Pancreas (tissue), 10 donors: Measurements from ENCODE around the gene PRKCA. TPM values are rescaled to one million over a fixed set of nuclear protein-coding genes. Genes with fewer than 3 reads are reported as not detected.

Experiments used
- ATAC-seq, 4 donors: fragments of 200-7000 bp; cut with Tn5 transposase; one replicate each; pipeline versions ENCODE4 v1.8.0 to v1.9.1; 2020; ENCODE audit warnings: mild to moderate bottlenecking in 4 of 4, moderate library complexity in 4 of 4
- DNase-seq, 6 donors: peaks; one replicate each; pipeline ENCODE4 v3.0.0-alpha.2; 2020
- FAIRE-seq: peaks from 2 replicates; lab custom pipeline; 2012; peaks lifted over from hg19 to GRCh38; lab: Jason Lieb, UNC
- H3K27ac ChIP-seq, 4 donors: fragments of 200-600 bp; sonication (generic); 1 replicate in 3 of 4; 2 replicates in 1 of 4; pipeline versions ENCODE4 v1.5.0 to v1.8.0; 2020
- H3K27me3 ChIP-seq, 4 donors: fragments of 200-600 bp; one replicate each; pipeline ENCODE4 v1.8.0; 2021
- H3K36me3 ChIP-seq, 3 donors: fragments of 200-600 bp; sonication (generic) in 1 of 3; one replicate each; pipeline versions ENCODE4 v1.5.0 to v1.8.0; 2020 to 2021
- H3K4me1 ChIP-seq, 3 donors: fragments of 200-600 bp; one replicate each; pipeline ENCODE4 v1.8.0; 2021
- H3K4me3 ChIP-seq, 4 donors: fragments of 200-600 bp; sonication (generic) in 2 of 4; one replicate each; pipeline versions ENCODE4 v1.5.0 to v1.8.0; 2020 to 2021
- H3K9me3 ChIP-seq, 4 donors: fragments of 200-600 bp; one replicate each; pipeline ENCODE4 v1.8.0; 2021
- WGBS, 2 donors: extraction: QIAGEN DNeasy Blood & Tissue Kit; methylation state at CpG; one replicate each; pipeline ENCODE4 v1.1.7; 2013; 5-methylcytosine and 5-hydroxymethylcytosine counted together
- intact Hi-C, 3 donors: fragments of 100-400 bp; cut with DNase I; formaldehyde crosslinking; loops; one replicate each; pipeline versions ENCODE4 v1.11.1 to v1.14.2; 2022
- polyA plus RNA-seq, 2 donors: library from polyadenylated mRNA; stranded (reverse); fragments of 200-250 nt; gene quantifications; one replicate each; pipeline ENCODE4 v1.2.3, GENCODE V29; 2013
- total RNA-seq, 6 donors: library from RNA; stranded (reverse); fragmentation: NEBNext Ultra II Directional in 4 of 6; extraction: Animal tissue kit (Norgen Biotek cat#: 25700) in 4 of 6; gene quantifications; one replicate each; pipeline versions ENCODE4 v1.2.1 to v1.2.4, GENCODE V29; 2021 to 2023
- TF ChIP-seq, protein P1 (sequence below), 4 donors: fragments of 200-600 bp; sonication (generic) in 3 of 4; IDR thresholded peaks; one replicate each; pipeline versions ENCODE4 v1.5.0 to v1.8.0; 2021; ENCODE audit warnings: antibody characterized with exemption in 4 of 4
- donor health status: healthy with polysubstance abuse.
- donor health status: DM: no; HTN: no; CAD: no; lungs with moderate emphysema.
- donor health status: DM: no; HTN: no; CAD: no.
- donor health status: control.
- donor health status: control.
- donor health status: Bipolar disorder and iron deficiency.
- donor health status: DM: yes; HTN: yes; CAD: no.
- donor health status: DM: no; HTN: no; CAD: no.
- donor health status: DM: no; HTN: no; CAD: no.
- donor health status: DM: yes; HTN: yes; CAD: no.

Gene PRKCA
- total and polyA plus RNA-seq, 8 donors = 3.5 to 22.3 (median 10.2) TPM

DNA sequence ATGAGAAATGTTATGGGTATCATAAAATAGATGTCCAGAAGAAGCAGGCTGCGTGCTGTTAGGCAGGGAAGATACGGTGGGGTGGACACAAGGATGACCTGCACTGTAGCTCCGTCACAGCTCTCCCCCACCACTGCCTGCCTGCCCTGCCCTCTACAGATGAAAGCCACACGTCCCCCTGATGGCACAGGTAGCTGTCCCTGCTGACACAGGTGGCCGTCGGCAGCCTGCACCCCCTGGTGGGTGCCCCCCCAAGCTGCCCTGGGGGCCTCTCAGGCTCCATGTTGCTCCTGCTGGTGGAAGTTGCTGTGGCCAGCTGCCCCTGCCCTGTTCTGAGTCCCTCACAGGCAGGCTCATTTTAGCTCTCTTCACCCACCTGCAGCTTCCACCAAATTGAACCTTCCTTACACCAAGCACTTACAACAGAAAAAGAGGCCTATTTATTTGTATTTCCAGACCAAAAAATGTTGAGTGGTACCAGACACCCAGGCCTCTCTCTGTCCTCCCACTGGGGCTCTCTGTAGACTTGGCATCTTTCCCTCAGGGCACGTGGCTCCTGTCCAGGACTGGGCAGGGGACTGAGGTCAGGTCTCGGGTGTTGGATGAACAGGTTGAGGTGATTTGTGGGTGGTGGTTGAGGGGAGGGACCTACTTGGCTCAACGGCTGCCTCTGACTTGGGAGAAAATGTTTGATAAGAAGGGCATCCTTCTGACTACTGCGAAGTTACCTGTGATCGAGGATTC is 482.4 kb downstream of the PRKCA start:
- Histone ChIP-seq H3K36me3 (no peaks in the 10 kb centered on the region), H3K9me3 (no peaks in the 10 kb centered on the region), H3K27ac (no peak overlapping the region), H3K4me3 (no peak overlapping the region), H3K27me3 (no peaks in the 10 kb centered on the region), H3K4me1 (no peaks in the 10 kb centered on the region)
- TF ChIP-seq, protein P1, sequence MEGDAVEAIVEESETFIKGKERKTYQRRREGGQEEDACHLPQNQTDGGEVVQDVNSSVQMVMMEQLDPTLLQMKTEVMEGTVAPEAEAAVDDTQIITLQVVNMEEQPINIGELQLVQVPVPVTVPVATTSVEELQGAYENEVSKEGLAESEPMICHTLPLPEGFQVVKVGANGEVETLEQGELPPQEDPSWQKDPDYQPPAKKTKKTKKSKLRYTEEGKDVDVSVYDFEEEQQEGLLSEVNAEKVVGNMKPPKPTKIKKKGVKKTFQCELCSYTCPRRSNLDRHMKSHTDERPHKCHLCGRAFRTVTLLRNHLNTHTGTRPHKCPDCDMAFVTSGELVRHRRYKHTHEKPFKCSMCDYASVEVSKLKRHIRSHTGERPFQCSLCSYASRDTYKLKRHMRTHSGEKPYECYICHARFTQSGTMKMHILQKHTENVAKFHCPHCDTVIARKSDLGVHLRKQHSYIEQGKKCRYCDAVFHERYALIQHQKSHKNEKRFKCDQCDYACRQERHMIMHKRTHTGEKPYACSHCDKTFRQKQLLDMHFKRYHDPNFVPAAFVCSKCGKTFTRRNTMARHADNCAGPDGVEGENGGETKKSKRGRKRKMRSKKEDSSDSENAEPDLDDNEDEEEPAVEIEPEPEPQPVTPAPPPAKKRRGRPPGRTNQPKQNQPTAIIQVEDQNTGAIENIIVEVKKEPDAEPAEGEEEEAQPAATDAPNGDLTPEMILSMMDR (IDR thresholded peaks at IDR 0.05) = no peak
- DNase-seq (no peak), ATAC-seq (no peak), FAIRE-seq (no peak)
- intact Hi-C loops = no loop called here
- WGBS, 2 donors = 86 to 90% methylated on average over 11 of the region's 11 CpGs

- Histone ChIP-seq H3K9me3 (no peaks in the 10 kb centered on the region), H3K27ac (no peak overlapping the region), H3K4me1 (no peaks in the 10 kb centered on the region), H3K4me3 (no peak overlapping the region), H3K36me3 (no peaks in the 10 kb centered on the region), H3K27me3 (no peaks in the 10 kb centered on the region)
- TF ChIP-seq, protein P1 (IDR thresholded peaks at IDR 0.05) = no peak
- DNase-seq (no peak), FAIRE-seq (no peak), ATAC-seq (no peak)
- intact Hi-C loops = no loop called here
- 89 to 93% methylated on average over 10 of the region's 10 CpGs for WGBS, 2 donors
These were observed 483.7 kb downstream of the PRKCA start for GRCh38 chr17:66786107-66786506.

- WGBS, 2 donors = 73 to 76% methylated on average over 3 of the region's 3 CpGs
- H3K36me3 ChIP-seq = no peaks in the 10 kb centered on the region
- DNase-seq = no peak
- intact Hi-C loops = no loop called here
- TF ChIP-seq, protein P1 (IDR thresholded peaks at IDR 0.05) = no peak
- H3K27ac ChIP-seq = no peak overlapping the region
- H3K27me3 ChIP-seq = no peaks in the 10 kb centered on the region
- no peaks in the 10 kb centered on the region for H3K9me3 ChIP-seq
- no peak for ATAC-seq
- FAIRE-seq = no peak
- H3K4me1 ChIP-seq = no peaks in the 10 kb centered on the region
- no peak overlapping the region for H3K4me3 ChIP-seq
These were observed 485.5 kb downstream of the PRKCA start for GRCh38 chr17:66787914-66788313.

DNA sequence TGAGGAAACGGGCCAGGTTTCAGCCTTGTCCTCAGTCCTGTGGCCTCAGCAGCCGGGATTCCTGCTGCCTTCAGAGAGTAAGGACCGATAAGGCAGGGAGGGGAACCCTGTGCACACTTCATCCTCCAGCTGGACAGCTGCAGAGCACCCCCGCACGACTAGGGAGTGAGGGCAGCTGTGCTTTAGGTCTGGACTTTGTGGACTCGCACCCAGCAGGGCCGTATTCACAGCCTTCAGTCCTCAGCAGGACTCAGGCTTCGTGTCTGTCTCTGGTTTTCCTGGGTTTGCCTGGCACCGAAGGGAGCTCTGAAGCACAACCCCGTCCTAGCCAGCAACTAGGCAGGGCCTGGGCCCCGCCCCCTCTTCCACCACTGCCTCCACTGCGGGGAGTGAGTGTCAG is 486.7 kb downstream of the PRKCA start:
- DNase-seq (no peak), FAIRE-seq (no peak), ATAC-seq (peak in 3 of 4 donors; percentile 12 to 39 (median 24))
- intact Hi-C loops = no loop called here
- no peaks in the 10 kb centered on the region for H3K36me3 ChIP-seq
- H3K27ac ChIP-seq = no peak overlapping the region
- no peaks in the 10 kb centered on the region for H3K9me3 ChIP-seq
- peaks cover 0 to 6% (median 6%) of the 10 kb centered on the region in 3 donors for H3K4me1 ChIP-seq
- WGBS, 2 donors = 78 to 84% methylated on average over 12 of the region's 12 CpGs
- H3K27me3 ChIP-seq = no peaks in the 10 kb centered on the region
- TF ChIP-seq, protein P1 (IDR thresholded peaks at IDR 0.05) = no peak
- H3K4me3 ChIP-seq = no peak overlapping the region

GRCh38 chr17:66789961-66790437 is 487.6 kb downstream of the PRKCA start:
- DNase-seq (no peak), ATAC-seq (no peak), FAIRE-seq (no peak)
- Histone ChIP-seq H3K9me3 (no peaks in the 10 kb centered on the region), H3K27me3 (no peaks in the 10 kb centered on the region), H3K27ac (no peak overlapping the region), H3K4me1 (peaks cover 0 to 10% (median 8%) of the 10 kb centered on the region in 3 donors), H3K4me3 (no peak overlapping the region), H3K36me3 (no peaks in the 10 kb centered on the region)
- 80 to 89% methylated on average over 7 of the region's 7 CpGs for WGBS, 2 donors
- TF ChIP-seq, protein P1 (IDR thresholded peaks at IDR 0.05) = no peak
- intact Hi-C loops = no loop called here
